WTC11 (cell line): Measurements from ENCODE around the gene CCDC3. TPM values are rescaled to one million over a fixed set of nuclear protein-coding genes. Genes with fewer than 3 reads are reported as not detected.

ENCODE experiments used
- ATAC-seq: fragments of 200-7000 bp; cut with Tn5 transposase; 2 replicates; pipeline ENCODE4 v1.10.0; 2021; ENCODE audit warnings: mild to moderate bottlenecking, moderate library complexity
- CTCF ChIA-PET: fragments of 300-600 bp; sonication (Branson Sonifier 250); formaldehyde crosslinking; loops from one replicate; lab custom pipeline; 2021; ENCODE audit warnings: antibody characterized with exemption; lab: Charles Lee
- POLR2A ChIA-PET: fragments of 350-600 bp; sonication (Branson Sonifier 250); formaldehyde crosslinking; loops from one replicate; lab custom pipeline; 2021; ENCODE audit warnings: antibody characterized with exemption; lab: Charles Lee
- DNase-seq: peaks from one replicate; pipeline ENCODE4 v3.0.0; 2021; ENCODE audit warnings: low spot score
- H3K27ac Mint-ChIP-seq: 2 replicates; pipeline ENCODE4 v1.8.0; 2021; ENCODE audit warnings: mixed read lengths
- H3K27me3 Mint-ChIP-seq: 2 replicates; pipeline ENCODE4 v1.8.0; 2021; ENCODE audit warnings: low read depth, mild to moderate bottlenecking, moderate library complexity, mixed read lengths
- H3K36me3 Mint-ChIP-seq: 2 replicates; pipeline ENCODE4 v1.8.0; 2021; ENCODE audit warnings: mixed read lengths
- H3K4me1 Mint-ChIP-seq: 2 replicates; pipeline ENCODE4 v1.8.0; 2022; ENCODE audit warnings: mixed read lengths
- H3K4me3 Mint-ChIP-seq: 2 replicates; pipeline ENCODE4 v1.8.0; 2021; ENCODE audit warnings: mild to moderate bottlenecking, moderate library complexity, mixed read lengths
- H3K9me3 Mint-ChIP-seq: 2 replicates; pipeline ENCODE4 v1.8.0; 2021; ENCODE audit warnings: mixed read lengths
- ATF2 ChIP-seq: sonication (generic); formaldehyde crosslinking; IDR thresholded peaks from 2 replicates; pipeline ENCODE4 v1.8.1; 2022; ENCODE audit warnings: low read depth, missing genetic modification reagents, borderline replicate concordance
- ELF4 ChIP-seq: sonication (generic); formaldehyde crosslinking; IDR thresholded peaks from 2 replicates; pipeline ENCODE4 v1.8.1; 2022; ENCODE audit warnings: low read depth, mild to moderate bottlenecking, moderate library complexity, missing genetic modification reagents
- ESRRA ChIP-seq: sonication (generic); formaldehyde crosslinking; IDR thresholded peaks from 2 replicates; pipeline ENCODE4 v1.8.1; 2022; ENCODE audit warnings: mild to moderate bottlenecking, missing genetic modification reagents, borderline replicate concordance
- NR1H2 ChIP-seq: sonication (generic); formaldehyde crosslinking; IDR thresholded peaks from 2 replicates; pipeline ENCODE4 v1.9.0; 2021; ENCODE audit warnings: mild to moderate bottlenecking, moderate library complexity, missing genetic modification reagents
- OVOL2 ChIP-seq: fragments of 250-450 bp; sonication (Bioruptor Pico); IDR thresholded peaks from 2 replicates; pipeline ENCODE4 v1.9.0; 2021; ENCODE audit warnings: mild to moderate bottlenecking, borderline replicate concordance
- PRRX2 ChIP-seq: fragments of 250-450 bp; sonication (Bioruptor Pico); IDR thresholded peaks from 2 replicates; pipeline ENCODE4 v1.8.0; 2021; ENCODE audit warnings: mild to moderate bottlenecking
- RELA ChIP-seq: sonication (generic); formaldehyde crosslinking; IDR thresholded peaks from 2 replicates; pipeline ENCODE4 v1.8.1; 2022; ENCODE audit warnings: missing genetic modification reagents, mild to moderate bottlenecking, borderline replicate concordance
- SMAD3 ChIP-seq: sonication (generic); formaldehyde crosslinking; IDR thresholded peaks from 2 replicates; pipeline ENCODE4 v1.8.0; 2022; ENCODE audit warnings: missing genetic modification reagents, mild to moderate bottlenecking, borderline replicate concordance
- SOX15 ChIP-seq: fragments of 250-450 bp; sonication (Bioruptor Pico); IDR thresholded peaks from 2 replicates; pipeline ENCODE4 v1.9.0; 2021; ENCODE audit warnings: mild to moderate bottlenecking
- TCF7 ChIP-seq: sonication (generic); formaldehyde crosslinking; IDR thresholded peaks from 2 replicates; pipeline ENCODE4 v1.8.0; 2022; ENCODE audit warnings: mild to moderate bottlenecking, low read depth, missing genetic modification reagents, moderate library complexity
- ZNF263 ChIP-seq: sonication (generic); formaldehyde crosslinking; IDR thresholded peaks from 2 replicates; pipeline ENCODE4 v1.8.1; 2022; ENCODE audit warnings: low read depth, mild to moderate bottlenecking, moderate library complexity, missing genetic modification reagents
- ZNF317 ChIP-seq: sonication (generic); formaldehyde crosslinking; IDR thresholded peaks from 2 replicates; pipeline ENCODE4 v1.8.1; 2023; ENCODE audit warnings: low read depth, mild to moderate bottlenecking, moderate library complexity, missing genetic modification reagents, borderline replicate concordance
- total RNA-seq: library from RNA; stranded (reverse); gene quantifications from 3 replicates; pipeline ENCODE4 v1.2.3, GENCODE V29; 2021
- TF ChIP-seq, protein P1 (sequence below): sonication (generic); formaldehyde crosslinking; IDR thresholded peaks from 2 replicates; pipeline ENCODE4 v1.8.0; 2023; ENCODE audit warnings: missing genetic modification reagents, mild to moderate bottlenecking, borderline replicate concordance
- TF ChIP-seq, protein P2 (sequence below): sonication (generic); formaldehyde crosslinking; IDR thresholded peaks from 2 replicates; pipeline ENCODE4 v1.8.0; 2023; ENCODE audit warnings: missing genetic modification reagents
- TF ChIP-seq, protein P3 (sequence below): sonication (generic); formaldehyde crosslinking; IDR thresholded peaks from 2 replicates; pipeline ENCODE4 v1.8.0; 2023; ENCODE audit warnings: mild to moderate bottlenecking, missing genetic modification reagents
- TF ChIP-seq, protein P4 (sequence below): sonication (generic); formaldehyde crosslinking; conservative IDR thresholded peaks from 2 replicates; pipeline ENCODE4 v1.8.1; 2023; ENCODE audit warnings: mild to moderate bottlenecking, low read depth, missing genetic modification reagents, moderate library complexity
- TF ChIP-seq, protein P5 (sequence below): sonication (generic); formaldehyde crosslinking; IDR thresholded peaks from 2 replicates; pipeline ENCODE4 v1.8.1; 2023; ENCODE audit warnings: mild to moderate bottlenecking, missing genetic modification reagents

Gene CCDC3
- total RNA-seq, 1 experiment from 2014 or later: 3.5 TPM

- TF ChIP-seq, protein P1, sequence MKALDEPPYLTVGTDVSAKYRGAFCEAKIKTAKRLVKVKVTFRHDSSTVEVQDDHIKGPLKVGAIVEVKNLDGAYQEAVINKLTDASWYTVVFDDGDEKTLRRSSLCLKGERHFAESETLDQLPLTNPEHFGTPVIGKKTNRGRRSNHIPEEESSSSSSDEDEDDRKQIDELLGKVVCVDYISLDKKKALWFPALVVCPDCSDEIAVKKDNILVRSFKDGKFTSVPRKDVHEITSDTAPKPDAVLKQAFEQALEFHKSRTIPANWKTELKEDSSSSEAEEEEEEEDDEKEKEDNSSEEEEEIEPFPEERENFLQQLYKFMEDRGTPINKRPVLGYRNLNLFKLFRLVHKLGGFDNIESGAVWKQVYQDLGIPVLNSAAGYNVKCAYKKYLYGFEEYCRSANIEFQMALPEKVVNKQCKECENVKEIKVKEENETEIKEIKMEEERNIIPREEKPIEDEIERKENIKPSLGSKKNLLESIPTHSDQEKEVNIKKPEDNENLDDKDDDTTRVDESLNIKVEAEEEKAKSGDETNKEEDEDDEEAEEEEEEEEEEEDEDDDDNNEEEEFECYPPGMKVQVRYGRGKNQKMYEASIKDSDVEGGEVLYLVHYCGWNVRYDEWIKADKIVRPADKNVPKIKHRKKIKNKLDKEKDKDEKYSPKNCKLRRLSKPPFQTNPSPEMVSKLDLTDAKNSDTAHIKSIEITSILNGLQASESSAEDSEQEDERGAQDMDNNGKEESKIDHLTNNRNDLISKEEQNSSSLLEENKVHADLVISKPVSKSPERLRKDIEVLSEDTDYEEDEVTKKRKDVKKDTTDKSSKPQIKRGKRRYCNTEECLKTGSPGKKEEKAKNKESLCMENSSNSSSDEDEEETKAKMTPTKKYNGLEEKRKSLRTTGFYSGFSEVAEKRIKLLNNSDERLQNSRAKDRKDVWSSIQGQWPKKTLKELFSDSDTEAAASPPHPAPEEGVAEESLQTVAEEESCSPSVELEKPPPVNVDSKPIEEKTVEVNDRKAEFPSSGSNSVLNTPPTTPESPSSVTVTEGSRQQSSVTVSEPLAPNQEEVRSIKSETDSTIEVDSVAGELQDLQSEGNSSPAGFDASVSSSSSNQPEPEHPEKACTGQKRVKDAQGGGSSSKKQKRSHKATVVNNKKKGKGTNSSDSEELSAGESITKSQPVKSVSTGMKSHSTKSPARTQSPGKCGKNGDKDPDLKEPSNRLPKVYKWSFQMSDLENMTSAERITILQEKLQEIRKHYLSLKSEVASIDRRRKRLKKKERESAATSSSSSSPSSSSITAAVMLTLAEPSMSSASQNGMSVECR (CRISPR knock-in tag): no peak
Observed at GRCh38 chr10:13003759-13004158, 2.2 kb upstream of the CCDC3 start (continued).

- H3K27ac Mint-ChIP-seq: no peak overlapping the region
- ChIA-PET POLR2A (no interaction called here), CTCF (no interaction called here)
- DNase-seq (no peak), ATAC-seq (no peak)
- TF ChIP-seq, protein P2, sequence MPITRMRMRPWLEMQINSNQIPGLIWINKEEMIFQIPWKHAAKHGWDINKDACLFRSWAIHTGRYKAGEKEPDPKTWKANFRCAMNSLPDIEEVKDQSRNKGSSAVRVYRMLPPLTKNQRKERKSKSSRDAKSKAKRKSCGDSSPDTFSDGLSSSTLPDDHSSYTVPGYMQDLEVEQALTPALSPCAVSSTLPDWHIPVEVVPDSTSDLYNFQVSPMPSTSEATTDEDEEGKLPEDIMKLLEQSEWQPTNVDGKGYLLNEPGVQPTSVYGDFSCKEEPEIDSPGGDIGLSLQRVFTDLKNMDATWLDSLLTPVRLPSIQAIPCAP (CRISPR knock-in tag): no peak
- TF ChIP-seq SOX15 (CRISPR knock-in tag) (no peak), ZNF263 (CRISPR knock-in tag) (no peak), ZNF317 (CRISPR knock-in tag) (no peak), SMAD3 (CRISPR knock-in tag) (no peak), OVOL2 (CRISPR knock-in tag) (no peak), NR1H2 (CRISPR knock-in tag) (no peak), ELF4 (CRISPR knock-in tag) (no peak), RELA (no peak), ATF2 (CRISPR knock-in tag) (no peak), PRRX2 (CRISPR knock-in tag) (no peak), ESRRA (CRISPR knock-in tag) (no peak), TCF7 (CRISPR knock-in tag) (no peak)
- TF ChIP-seq, protein P3, sequence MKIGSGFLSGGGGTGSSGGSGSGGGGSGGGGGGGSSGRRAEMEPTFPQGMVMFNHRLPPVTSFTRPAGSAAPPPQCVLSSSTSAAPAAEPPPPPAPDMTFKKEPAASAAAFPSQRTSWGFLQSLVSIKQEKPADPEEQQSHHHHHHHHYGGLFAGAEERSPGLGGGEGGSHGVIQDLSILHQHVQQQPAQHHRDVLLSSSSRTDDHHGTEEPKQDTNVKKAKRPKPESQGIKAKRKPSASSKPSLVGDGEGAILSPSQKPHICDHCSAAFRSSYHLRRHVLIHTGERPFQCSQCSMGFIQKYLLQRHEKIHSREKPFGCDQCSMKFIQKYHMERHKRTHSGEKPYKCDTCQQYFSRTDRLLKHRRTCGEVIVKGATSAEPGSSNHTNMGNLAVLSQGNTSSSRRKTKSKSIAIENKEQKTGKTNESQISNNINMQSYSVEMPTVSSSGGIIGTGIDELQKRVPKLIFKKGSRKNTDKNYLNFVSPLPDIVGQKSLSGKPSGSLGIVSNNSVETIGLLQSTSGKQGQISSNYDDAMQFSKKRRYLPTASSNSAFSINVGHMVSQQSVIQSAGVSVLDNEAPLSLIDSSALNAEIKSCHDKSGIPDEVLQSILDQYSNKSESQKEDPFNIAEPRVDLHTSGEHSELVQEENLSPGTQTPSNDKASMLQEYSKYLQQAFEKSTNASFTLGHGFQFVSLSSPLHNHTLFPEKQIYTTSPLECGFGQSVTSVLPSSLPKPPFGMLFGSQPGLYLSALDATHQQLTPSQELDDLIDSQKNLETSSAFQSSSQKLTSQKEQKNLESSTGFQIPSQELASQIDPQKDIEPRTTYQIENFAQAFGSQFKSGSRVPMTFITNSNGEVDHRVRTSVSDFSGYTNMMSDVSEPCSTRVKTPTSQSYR (CRISPR knock-in tag): no peak
- TF ChIP-seq, protein P4, sequence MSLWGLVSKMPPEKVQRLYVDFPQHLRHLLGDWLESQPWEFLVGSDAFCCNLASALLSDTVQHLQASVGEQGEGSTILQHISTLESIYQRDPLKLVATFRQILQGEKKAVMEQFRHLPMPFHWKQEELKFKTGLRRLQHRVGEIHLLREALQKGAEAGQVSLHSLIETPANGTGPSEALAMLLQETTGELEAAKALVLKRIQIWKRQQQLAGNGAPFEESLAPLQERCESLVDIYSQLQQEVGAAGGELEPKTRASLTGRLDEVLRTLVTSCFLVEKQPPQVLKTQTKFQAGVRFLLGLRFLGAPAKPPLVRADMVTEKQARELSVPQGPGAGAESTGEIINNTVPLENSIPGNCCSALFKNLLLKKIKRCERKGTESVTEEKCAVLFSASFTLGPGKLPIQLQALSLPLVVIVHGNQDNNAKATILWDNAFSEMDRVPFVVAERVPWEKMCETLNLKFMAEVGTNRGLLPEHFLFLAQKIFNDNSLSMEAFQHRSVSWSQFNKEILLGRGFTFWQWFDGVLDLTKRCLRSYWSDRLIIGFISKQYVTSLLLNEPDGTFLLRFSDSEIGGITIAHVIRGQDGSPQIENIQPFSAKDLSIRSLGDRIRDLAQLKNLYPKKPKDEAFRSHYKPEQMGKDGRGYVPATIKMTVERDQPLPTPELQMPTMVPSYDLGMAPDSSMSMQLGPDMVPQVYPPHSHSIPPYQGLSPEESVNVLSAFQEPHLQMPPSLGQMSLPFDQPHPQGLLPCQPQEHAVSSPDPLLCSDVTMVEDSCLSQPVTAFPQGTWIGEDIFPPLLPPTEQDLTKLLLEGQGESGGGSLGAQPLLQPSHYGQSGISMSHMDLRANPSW (CRISPR knock-in tag): no peak
- TF ChIP-seq, protein P5, sequence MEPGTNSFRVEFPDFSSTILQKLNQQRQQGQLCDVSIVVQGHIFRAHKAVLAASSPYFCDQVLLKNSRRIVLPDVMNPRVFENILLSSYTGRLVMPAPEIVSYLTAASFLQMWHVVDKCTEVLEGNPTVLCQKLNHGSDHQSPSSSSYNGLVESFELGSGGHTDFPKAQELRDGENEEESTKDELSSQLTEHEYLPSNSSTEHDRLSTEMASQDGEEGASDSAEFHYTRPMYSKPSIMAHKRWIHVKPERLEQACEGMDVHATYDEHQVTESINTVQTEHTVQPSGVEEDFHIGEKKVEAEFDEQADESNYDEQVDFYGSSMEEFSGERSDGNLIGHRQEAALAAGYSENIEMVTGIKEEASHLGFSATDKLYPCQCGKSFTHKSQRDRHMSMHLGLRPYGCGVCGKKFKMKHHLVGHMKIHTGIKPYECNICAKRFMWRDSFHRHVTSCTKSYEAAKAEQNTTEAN (CRISPR knock-in tag): no peak
- peaks cover 54% of the 10 kb centered on the region for H3K27me3 Mint-ChIP-seq
- peaks cover 9% of the 10 kb centered on the region for H3K4me1 Mint-ChIP-seq
- H3K9me3 Mint-ChIP-seq: peaks cover 11% of the 10 kb centered on the region
- peak overlapping the region; percentile 62 for H3K4me3 Mint-ChIP-seq
- H3K36me3 Mint-ChIP-seq: no peaks in the 10 kb centered on the region
Observed at GRCh38 chr10:13003004-13003403, 1.5 kb upstream of the CCDC3 start.
